K562 (cell line): ENCODE results near the gene PRR7. TPM values are rescaled to one million over a fixed set of nuclear protein-coding genes. Genes with fewer than 3 reads are reported as not detected.

Source experiments
- ILF3 ChIP-seq: fragments of 450-650 bp; IDR thresholded peaks from 2 replicates; pipeline ENCODE4 v1.6.1; 2018; ENCODE audit warnings: antibody characterized with exemption, mild to moderate bottlenecking, moderate library complexity, borderline replicate concordance
- ILK ChIP-seq: fragments of 450-650 bp; IDR thresholded peaks from 2 replicates; pipeline ENCODE4 v1.6.1; 2016; ENCODE audit warnings: missing genetic modification characterization, low read depth, mild to moderate bottlenecking, missing compliant biosample characterization, moderate library complexity, borderline replicate concordance
- SRSF1 ChIP-seq: fragments of 200-400 bp; formaldehyde crosslinking; IDR thresholded peaks from 2 replicates; pipeline ENCODE4 v1.6.1; 2017; ENCODE audit warnings: mild to moderate bottlenecking, low read depth, low read length, moderate library complexity
- ZNF584 ChIP-seq: fragments of 200-800 bp; sonication (Bioruptor generic); IDR thresholded peaks from 2 replicates; pipeline ENCODE4 v1.6.1; 2016; ENCODE audit warnings: low read depth, mild to moderate bottlenecking, missing genetic modification characterization, missing compliant biosample characterization
- polyA plus RNA-seq, 8 experiments: library from polyadenylated mRNA; depleted of rRNA in 4 of 8; stranded (reverse) in 5 of 8; unstranded in 3 of 8; fragments of >200 nt; fragmentation: Nextera tagmentation in 2 of 8; fragmentation: Illumina TruSeq in 1 of 8; extraction: Ambion mirVana in 2 of 8; extraction: Trizol in 1 of 8; gene quantifications; 2 replicates each; pipeline versions ENCODE4 v1.2.1 to v1.2.3, GENCODE V29; 2011 to 2014; ENCODE audit warnings: inconsistent platforms in 1 of 8, missing spikeins in 1 of 8
- total RNA-seq, 7 experiments: library from RNA; depleted of rRNA in 6 of 7; stranded (reverse); fragments of >200 nt in 6 of 7; fragmentation: Illumina TruSeq in 2 of 7; extraction: Trizol in 2 of 7; gene quantifications; 2 replicates each; pipeline versions ENCODE4 v1.2.1 to v1.2.3, GENCODE V29; 2011 to 2021; ENCODE audit warnings: low replicate concordance in 1 of 7
- TF ChIP-seq, protein P1 (sequence below): sonication (generic); formaldehyde crosslinking; IDR thresholded peaks from 2 replicates; pipeline ENCODE4 v1.9.0; 2022; ENCODE audit warnings: mild to moderate bottlenecking, missing genetic modification reagents
- TF ChIP-seq, protein P2 (sequence below): fragments of 250-450 bp; sonication (Bioruptor Pico); IDR thresholded peaks from 2 replicates; pipeline ENCODE4 v1.9.0; 2021; ENCODE audit warnings: mild to moderate bottlenecking, inconsistent platforms
- TF ChIP-seq, protein P3 (sequence below): fragments of 250-450 bp; sonication (Bioruptor Pico); IDR thresholded peaks from 2 replicates; pipeline ENCODE4 v1.8.0; 2021; ENCODE audit warnings: mild to moderate bottlenecking, moderate library complexity
- TF ChIP-seq, protein P4 (sequence below): fragments of 450-650 bp; formaldehyde crosslinking; IDR thresholded peaks from 2 replicates; pipeline ENCODE4 v1.4.0; 2022; ENCODE audit warnings: missing genetic modification characterization

The PRR7 gene
- total and polyA plus RNA-seq, 9 of the 15 experiments (the other 6 are each of a cell fraction or from before 2014, with no cell fraction given), result 0.80 to 11.3 (median 10.4) TPM; not detected in 4

DNA sequence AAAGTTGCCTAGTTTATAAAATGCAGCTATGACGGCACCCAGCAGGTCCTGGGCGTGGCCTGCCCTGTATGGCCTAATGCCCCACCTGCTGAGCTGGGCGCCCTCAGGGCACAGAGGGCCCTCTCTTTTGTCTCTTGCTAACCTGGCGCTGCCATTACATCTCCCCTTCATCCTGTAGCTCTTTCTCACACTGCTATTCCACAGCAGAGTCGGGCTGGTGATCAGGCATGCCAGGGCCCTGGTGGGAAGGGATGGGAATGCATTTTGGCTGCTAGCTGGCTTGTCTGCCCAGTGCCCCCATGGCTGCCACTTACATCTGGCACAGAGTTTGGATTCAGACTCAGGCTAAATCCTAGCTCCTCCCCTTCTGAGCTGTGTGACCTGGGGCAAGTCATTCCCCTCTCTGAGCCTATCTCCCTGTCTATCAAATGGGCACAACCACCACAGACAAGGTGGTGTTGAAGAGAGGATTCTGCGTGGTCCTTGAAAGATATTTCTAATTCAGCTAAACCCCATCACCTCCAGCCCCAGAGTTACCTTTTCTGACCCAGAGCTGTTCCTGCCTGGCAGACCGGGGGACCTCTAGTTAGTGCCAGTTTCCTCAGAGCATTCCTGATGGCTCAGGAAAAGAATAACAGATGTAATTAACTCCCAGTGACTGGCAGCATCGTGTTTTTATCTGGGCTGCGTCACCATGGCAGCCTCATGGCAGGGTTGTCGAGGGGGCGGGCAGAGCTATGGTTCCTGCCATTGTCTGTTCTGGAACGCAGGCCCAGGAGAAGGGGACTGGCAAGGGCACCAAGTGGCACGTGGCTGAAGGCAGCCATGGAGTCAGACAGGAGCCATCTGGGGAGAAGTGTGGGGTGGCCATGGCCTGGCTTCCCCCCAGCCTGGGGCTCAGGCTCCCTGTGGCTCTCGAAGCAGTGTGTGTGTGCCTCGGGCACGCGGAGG, 6.3 kb downstream of the PRR7 start (continued):
- TF ChIP-seq, protein P1, sequence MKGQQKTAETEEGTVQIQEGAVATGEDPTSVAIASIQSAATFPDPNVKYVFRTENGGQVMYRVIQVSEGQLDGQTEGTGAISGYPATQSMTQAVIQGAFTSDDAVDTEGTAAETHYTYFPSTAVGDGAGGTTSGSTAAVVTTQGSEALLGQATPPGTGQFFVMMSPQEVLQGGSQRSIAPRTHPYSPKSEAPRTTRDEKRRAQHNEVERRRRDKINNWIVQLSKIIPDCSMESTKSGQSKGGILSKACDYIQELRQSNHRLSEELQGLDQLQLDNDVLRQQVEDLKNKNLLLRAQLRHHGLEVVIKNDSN (CRISPR knock-in tag), result no peak
- TF ChIP-seq SRSF1 (no peak), ZNF584 (CRISPR knock-in tag) (no peak), ILF3 (no peak), ILK (tag) (no peak)
- TF ChIP-seq, protein P2, sequence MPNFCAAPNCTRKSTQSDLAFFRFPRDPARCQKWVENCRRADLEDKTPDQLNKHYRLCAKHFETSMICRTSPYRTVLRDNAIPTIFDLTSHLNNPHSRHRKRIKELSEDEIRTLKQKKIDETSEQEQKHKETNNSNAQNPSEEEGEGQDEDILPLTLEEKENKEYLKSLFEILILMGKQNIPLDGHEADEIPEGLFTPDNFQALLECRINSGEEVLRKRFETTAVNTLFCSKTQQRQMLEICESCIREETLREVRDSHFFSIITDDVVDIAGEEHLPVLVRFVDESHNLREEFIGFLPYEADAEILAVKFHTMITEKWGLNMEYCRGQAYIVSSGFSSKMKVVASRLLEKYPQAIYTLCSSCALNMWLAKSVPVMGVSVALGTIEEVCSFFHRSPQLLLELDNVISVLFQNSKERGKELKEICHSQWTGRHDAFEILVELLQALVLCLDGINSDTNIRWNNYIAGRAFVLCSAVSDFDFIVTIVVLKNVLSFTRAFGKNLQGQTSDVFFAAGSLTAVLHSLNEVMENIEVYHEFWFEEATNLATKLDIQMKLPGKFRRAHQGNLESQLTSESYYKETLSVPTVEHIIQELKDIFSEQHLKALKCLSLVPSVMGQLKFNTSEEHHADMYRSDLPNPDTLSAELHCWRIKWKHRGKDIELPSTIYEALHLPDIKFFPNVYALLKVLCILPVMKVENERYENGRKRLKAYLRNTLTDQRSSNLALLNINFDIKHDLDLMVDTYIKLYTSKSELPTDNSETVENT (CRISPR knock-in tag), result no peak
- TF ChIP-seq, protein P3, sequence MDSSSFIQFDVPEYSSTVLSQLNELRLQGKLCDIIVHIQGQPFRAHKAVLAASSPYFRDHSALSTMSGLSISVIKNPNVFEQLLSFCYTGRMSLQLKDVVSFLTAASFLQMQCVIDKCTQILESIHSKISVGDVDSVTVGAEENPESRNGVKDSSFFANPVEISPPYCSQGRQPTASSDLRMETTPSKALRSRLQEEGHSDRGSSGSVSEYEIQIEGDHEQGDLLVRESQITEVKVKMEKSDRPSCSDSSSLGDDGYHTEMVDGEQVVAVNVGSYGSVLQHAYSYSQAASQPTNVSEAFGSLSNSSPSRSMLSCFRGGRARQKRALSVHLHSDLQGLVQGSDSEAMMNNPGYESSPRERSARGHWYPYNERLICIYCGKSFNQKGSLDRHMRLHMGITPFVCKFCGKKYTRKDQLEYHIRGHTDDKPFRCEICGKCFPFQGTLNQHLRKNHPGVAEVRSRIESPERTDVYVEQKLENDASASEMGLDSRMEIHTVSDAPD, result no peak
- TF ChIP-seq, protein P4, sequence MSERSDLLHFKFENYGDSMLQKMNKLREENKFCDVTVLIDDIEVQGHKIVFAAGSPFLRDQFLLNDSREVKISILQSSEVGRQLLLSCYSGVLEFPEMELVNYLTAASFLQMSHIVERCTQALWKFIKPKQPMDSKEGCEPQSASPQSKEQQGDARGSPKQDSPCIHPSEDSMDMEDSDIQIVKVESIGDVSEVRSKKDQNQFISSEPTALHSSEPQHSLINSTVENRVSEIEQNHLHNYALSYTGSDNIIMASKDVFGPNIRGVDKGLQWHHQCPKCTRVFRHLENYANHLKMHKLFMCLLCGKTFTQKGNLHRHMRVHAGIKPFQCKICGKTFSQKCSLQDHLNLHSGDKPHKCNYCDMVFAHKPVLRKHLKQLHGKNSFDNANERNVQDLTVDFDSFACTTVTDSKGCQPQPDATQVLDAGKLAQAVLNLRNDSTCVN (CRISPR knock-in tag), result no peak
- TF ChIP-seq, all 486 proteins: peak for 5
